Liver (tissue), 3 donors: Measurements from ENCODE around the gene ARHGEF5.

Experiments
- EGR1 ChIP-seq, 2 donors: IDR thresholded peaks; 2 replicates each; pipeline ENCODE4 v1.6.1; 2016 to 2018; ENCODE audit warnings: antibody characterized with exemption in 2 of 2, low read depth in 2 of 2
- GABPA ChIP-seq, 2 donors: IDR thresholded peaks in 1 of 2; conservative IDR thresholded peaks in 1 of 2; 2 replicates each; pipeline ENCODE4 v1.6.1; 2016; ENCODE audit warnings: antibody characterized with exemption in 2 of 2, mild to moderate bottlenecking in 1 of 2, moderate library complexity in 1 of 2
- JUND ChIP-seq, 2 donors: IDR thresholded peaks; 2 replicates each; pipeline ENCODE4 v1.6.1; 2016; ENCODE audit warnings: antibody characterized with exemption in 2 of 2
- RAD21 ChIP-seq, 2 donors: IDR thresholded peaks; 2 replicates each; pipeline ENCODE4 v1.6.1; 2016; ENCODE audit warnings: antibody characterized with exemption in 2 of 2, mild to moderate bottlenecking in 2 of 2
- SP1 ChIP-seq: IDR thresholded peaks from 2 replicates; pipeline ENCODE4 v1.6.1; 2018; ENCODE audit warnings: antibody characterized with exemption, mild to moderate bottlenecking
- YY1 ChIP-seq: IDR thresholded peaks from 2 replicates; pipeline ENCODE4 v1.6.1; 2016; ENCODE audit warnings: antibody characterized with exemption, mild to moderate bottlenecking
- TF ChIP-seq, protein P1 (sequence below): fragments of 150-350 bp; IDR thresholded peaks from 2 replicates; pipeline ENCODE4 v1.5.1; 2017; ENCODE audit warnings: improper control_type of control experiment, low read depth, low read length; ENCODE audit not compliant: missing input control
- TF ChIP-seq, protein P2 (sequence below): IDR thresholded peaks from 2 replicates; pipeline ENCODE4 v1.6.1; 2016; ENCODE audit warnings: antibody characterized with exemption, mild to moderate bottlenecking
- TF ChIP-seq, protein P3 (sequence below): IDR thresholded peaks from 2 replicates; pipeline ENCODE4 v1.6.1; 2016; ENCODE audit warnings: antibody characterized with exemption
- TF ChIP-seq, protein P4 (sequence below): IDR thresholded peaks from 2 replicates; pipeline ENCODE4 v1.6.1; 2016; ENCODE audit warnings: antibody characterized with exemption
- TF ChIP-seq, protein P5 (sequence below): IDR thresholded peaks from 2 replicates; pipeline ENCODE4 v1.6.1; 2016; ENCODE audit warnings: antibody characterized with exemption
- donor health status: healthy.
- donor health status: healthy.

DNA sequence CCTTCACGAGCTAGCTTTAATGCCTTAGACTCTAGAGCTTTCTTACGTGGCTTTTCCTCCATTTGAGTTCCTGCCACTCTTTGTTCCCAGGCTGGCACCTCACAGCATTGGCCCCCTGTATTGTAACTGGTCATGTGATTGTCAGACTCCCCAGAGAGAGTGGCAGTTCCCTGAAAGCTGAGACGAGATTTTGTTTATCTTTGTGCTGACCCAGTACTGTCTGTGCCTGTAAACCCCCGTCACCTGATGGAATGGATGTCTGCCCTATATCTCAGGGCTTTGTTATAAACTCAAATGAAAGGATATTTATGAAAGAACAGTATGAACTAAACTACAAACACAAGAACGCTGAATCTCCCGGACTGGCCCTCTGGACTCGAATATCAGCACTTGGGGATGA lies 35.3 kb downstream of the ARHGEF5 start:
- TF ChIP-seq, protein P1, sequence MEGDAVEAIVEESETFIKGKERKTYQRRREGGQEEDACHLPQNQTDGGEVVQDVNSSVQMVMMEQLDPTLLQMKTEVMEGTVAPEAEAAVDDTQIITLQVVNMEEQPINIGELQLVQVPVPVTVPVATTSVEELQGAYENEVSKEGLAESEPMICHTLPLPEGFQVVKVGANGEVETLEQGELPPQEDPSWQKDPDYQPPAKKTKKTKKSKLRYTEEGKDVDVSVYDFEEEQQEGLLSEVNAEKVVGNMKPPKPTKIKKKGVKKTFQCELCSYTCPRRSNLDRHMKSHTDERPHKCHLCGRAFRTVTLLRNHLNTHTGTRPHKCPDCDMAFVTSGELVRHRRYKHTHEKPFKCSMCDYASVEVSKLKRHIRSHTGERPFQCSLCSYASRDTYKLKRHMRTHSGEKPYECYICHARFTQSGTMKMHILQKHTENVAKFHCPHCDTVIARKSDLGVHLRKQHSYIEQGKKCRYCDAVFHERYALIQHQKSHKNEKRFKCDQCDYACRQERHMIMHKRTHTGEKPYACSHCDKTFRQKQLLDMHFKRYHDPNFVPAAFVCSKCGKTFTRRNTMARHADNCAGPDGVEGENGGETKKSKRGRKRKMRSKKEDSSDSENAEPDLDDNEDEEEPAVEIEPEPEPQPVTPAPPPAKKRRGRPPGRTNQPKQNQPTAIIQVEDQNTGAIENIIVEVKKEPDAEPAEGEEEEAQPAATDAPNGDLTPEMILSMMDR: no peak
- TF ChIP-seq RAD21 (IDR thresholded peaks at IDR 0.05): no peak
- TF ChIP-seq YY1: no peak
- TF ChIP-seq, protein P2, sequence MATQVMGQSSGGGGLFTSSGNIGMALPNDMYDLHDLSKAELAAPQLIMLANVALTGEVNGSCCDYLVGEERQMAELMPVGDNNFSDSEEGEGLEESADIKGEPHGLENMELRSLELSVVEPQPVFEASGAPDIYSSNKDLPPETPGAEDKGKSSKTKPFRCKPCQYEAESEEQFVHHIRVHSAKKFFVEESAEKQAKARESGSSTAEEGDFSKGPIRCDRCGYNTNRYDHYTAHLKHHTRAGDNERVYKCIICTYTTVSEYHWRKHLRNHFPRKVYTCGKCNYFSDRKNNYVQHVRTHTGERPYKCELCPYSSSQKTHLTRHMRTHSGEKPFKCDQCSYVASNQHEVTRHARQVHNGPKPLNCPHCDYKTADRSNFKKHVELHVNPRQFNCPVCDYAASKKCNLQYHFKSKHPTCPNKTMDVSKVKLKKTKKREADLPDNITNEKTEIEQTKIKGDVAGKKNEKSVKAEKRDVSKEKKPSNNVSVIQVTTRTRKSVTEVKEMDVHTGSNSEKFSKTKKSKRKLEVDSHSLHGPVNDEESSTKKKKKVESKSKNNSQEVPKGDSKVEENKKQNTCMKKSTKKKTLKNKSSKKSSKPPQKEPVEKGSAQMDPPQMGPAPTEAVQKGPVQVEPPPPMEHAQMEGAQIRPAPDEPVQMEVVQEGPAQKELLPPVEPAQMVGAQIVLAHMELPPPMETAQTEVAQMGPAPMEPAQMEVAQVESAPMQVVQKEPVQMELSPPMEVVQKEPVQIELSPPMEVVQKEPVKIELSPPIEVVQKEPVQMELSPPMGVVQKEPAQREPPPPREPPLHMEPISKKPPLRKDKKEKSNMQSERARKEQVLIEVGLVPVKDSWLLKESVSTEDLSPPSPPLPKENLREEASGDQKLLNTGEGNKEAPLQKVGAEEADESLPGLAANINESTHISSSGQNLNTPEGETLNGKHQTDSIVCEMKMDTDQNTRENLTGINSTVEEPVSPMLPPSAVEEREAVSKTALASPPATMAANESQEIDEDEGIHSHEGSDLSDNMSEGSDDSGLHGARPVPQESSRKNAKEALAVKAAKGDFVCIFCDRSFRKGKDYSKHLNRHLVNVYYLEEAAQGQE: no peak
- TF ChIP-seq, protein P3, sequence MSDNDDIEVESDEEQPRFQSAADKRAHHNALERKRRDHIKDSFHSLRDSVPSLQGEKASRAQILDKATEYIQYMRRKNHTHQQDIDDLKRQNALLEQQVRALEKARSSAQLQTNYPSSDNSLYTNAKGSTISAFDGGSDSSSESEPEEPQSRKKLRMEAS: no peak
- no peak for TF ChIP-seq EGR1 (IDR thresholded peaks at IDR 0.05; ENCODE audit: low read depth in 2 of 2)
- TF ChIP-seq GABPA (IDR thresholded peaks at IDR 0.05 in 1 of 2, conservative IDR thresholded peaks at IDR 0.05 in 1 of 2): no peak
- TF ChIP-seq, protein P4, sequence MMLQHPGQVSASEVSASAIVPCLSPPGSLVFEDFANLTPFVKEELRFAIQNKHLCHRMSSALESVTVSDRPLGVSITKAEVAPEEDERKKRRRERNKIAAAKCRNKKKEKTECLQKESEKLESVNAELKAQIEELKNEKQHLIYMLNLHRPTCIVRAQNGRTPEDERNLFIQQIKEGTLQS: no peak
- TF ChIP-seq, protein P5, sequence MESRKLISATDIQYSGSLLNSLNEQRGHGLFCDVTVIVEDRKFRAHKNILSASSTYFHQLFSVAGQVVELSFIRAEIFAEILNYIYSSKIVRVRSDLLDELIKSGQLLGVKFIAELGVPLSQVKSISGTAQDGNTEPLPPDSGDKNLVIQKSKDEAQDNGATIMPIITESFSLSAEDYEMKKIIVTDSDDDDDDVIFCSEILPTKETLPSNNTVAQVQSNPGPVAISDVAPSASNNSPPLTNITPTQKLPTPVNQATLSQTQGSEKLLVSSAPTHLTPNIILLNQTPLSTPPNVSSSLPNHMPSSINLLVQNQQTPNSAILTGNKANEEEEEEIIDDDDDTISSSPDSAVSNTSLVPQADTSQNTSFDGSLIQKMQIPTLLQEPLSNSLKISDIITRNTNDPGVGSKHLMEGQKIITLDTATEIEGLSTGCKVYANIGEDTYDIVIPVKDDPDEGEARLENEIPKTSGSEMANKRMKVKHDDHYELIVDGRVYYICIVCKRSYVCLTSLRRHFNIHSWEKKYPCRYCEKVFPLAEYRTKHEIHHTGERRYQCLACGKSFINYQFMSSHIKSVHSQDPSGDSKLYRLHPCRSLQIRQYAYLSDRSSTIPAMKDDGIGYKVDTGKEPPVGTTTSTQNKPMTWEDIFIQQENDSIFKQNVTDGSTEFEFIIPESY: no peak
- no peak for TF ChIP-seq JUND (IDR thresholded peaks at IDR 0.05)
- no peak for TF ChIP-seq SP1
